GM18868 (cell line): Measurements from ENCODE around the gene EDIL3.
A peak's percentile ranks its signal among the peaks of the same experiment; 100 is the strongest.
"Not testable (repeated sequence)": the region's sequence is repeated elsewhere in the genome, so short reads cannot be mapped to it uniquely, and the experiment has no call there.

Source experiments
- ATAC-seq: cut with Tn5 transposase; IDR thresholded peaks from one replicate; pipeline ENCODE4 v1.9.1; 2021; ENCODE audit warnings: mild to moderate bottlenecking, moderate library complexity; ENCODE audit not compliant: unreplicated experiment

EDIL3 gene

GRCh38 chr5:84197538-84197937 is 187.1 kb downstream of the EDIL3 start:
- ATAC-seq = peak; percentile 59

- ATAC-seq = no peak
Observed at GRCh38 chr5:84191281-84191680, 193.4 kb downstream of the EDIL3 start.

- no peak for ATAC-seq
Observed at GRCh38 chr5:84184857-84185256, 199.8 kb downstream of the EDIL3 start.

- no peak for ATAC-seq
Observed at GRCh38 chr5:84181093-84181492, 203.6 kb downstream of the EDIL3 start.

- no peak for ATAC-seq
Observed at GRCh38 chr5:84168841-84169240, 215.8 kb downstream of the EDIL3 start.

- no peak for ATAC-seq
Observed at GRCh38 chr5:84163671-84164070, 221.0 kb downstream of the EDIL3 start.

- no peak for ATAC-seq
Observed at GRCh38 chr5:84162695-84163094, 222.0 kb downstream of the EDIL3 start.

GRCh38 chr5:84160650-84161049 is 224.0 kb downstream of the EDIL3 start:
- not testable (repeated sequence) for ATAC-seq

GRCh38 chr5:84149094-84149493 is 235.6 kb downstream of the EDIL3 start:
- no peak for ATAC-seq

- ATAC-seq = no peak
Observed at GRCh38 chr5:84148651-84149050, 236.0 kb downstream of the EDIL3 start.

GRCh38 chr5:84137541-84137940 is 247.1 kb downstream of the EDIL3 start:
- no peak for ATAC-seq

GRCh38 chr5:84131372-84131771 is 253.3 kb downstream of the EDIL3 start:
- no peak for ATAC-seq

GRCh38 chr5:84130006-84130580 is 254.6 kb downstream of the EDIL3 start:
- no peak for ATAC-seq

GRCh38 chr5:84125216-84125615 is 259.5 kb downstream of the EDIL3 start:
- ATAC-seq = no peak

GRCh38 chr5:84119252-84119651 is 265.4 kb downstream of the EDIL3 start:
- no peak for ATAC-seq

GRCh38 chr5:84118551-84118950 is 266.1 kb downstream of the EDIL3 start:
- no peak for ATAC-seq

GRCh38 chr5:84115727-84116126 is 269.0 kb downstream of the EDIL3 start:
- ATAC-seq = no peak

GRCh38 chr5:84113246-84114105 is 271.2 kb downstream of the EDIL3 start:
- no peak for ATAC-seq

GRCh38 chr5:84092738-84093137 is 291.9 kb downstream of the EDIL3 start:
- ATAC-seq = no peak

- ATAC-seq = no peak
Observed at GRCh38 chr5:84091127-84091799, 293.4 kb downstream of the EDIL3 start.

- ATAC-seq = peak; percentile 56
Observed at GRCh38 chr5:84088996-84089395, 295.7 kb downstream of the EDIL3 start.

- ATAC-seq = no peak
Observed at GRCh38 chr5:84086511-84086910, 298.2 kb downstream of the EDIL3 start.
